K562 (cell line): ENCODE measurements around the gene B4GALT7. TPM values are rescaled to one million over a fixed set of nuclear protein-coding genes. Genes with fewer than 3 reads are reported as not detected.

Experiments
- CHD2 ChIP-seq: IDR thresholded peaks from 2 replicates; pipeline ENCODE4 v1.6.1; 2011; ENCODE audit warnings: low read depth, low read length
- E2F3 ChIP-seq: fragments of 250-450 bp; sonication (Bioruptor Pico); IDR thresholded peaks from 2 replicates; pipeline ENCODE4 v1.4.0; 2020; ENCODE audit warnings: mild to moderate bottlenecking
- EZH2 ChIP-seq: IDR thresholded peaks from 2 replicates; pipeline ENCODE4 v1.6.1; 2012; ENCODE audit warnings: low read depth, mild to moderate bottlenecking, inconsistent platforms, low read length, borderline replicate concordance
- SLC30A9 ChIP-seq: fragments of 250-450 bp; sonication (Bioruptor Pico); IDR thresholded peaks from 2 replicates; pipeline ENCODE4 v1.8.0; 2022; ENCODE audit warnings: mild to moderate bottlenecking, moderate library complexity
- SMARCC2 ChIP-seq: fragments of 450-650 bp; IDR thresholded peaks from 2 replicates; pipeline ENCODE4 v1.6.1; 2017; ENCODE audit warnings: antibody characterized with exemption, moderate library complexity, mild to moderate bottlenecking, low read depth
- ZFP36 ChIP-seq: fragments of 150-350 bp; IDR thresholded peaks from 2 replicates; pipeline ENCODE4 v1.6.1; 2018; ENCODE audit warnings: low read length, low read depth; ENCODE audit not compliant: partially characterized antibody
- ZKSCAN1 ChIP-seq: fragments of 150-350 bp; IDR thresholded peaks from 2 replicates; pipeline ENCODE4 v1.6.1; 2016; ENCODE audit warnings: low read depth, low read length
- ZNF717 ChIP-seq: fragments of 250-450 bp; sonication (Bioruptor Pico); IDR thresholded peaks from 2 replicates; pipeline ENCODE4 v1.5.0; 2021
- polyA plus RNA-seq, 8 experiments: library from polyadenylated mRNA; depleted of rRNA in 4 of 8; stranded (reverse) in 5 of 8; unstranded in 3 of 8; fragments of >200 nt; fragmentation: Nextera tagmentation in 2 of 8; fragmentation: Illumina TruSeq in 1 of 8; extraction: Ambion mirVana in 2 of 8; extraction: Trizol in 1 of 8; gene quantifications; 2 replicates each; pipeline versions ENCODE4 v1.2.1 to v1.2.3, GENCODE V29; 2011 to 2014; ENCODE audit warnings: inconsistent platforms in 1 of 8, missing spikeins in 1 of 8
- total RNA-seq, 7 experiments: library from RNA; depleted of rRNA in 6 of 7; stranded (reverse); fragments of >200 nt in 6 of 7; fragmentation: Illumina TruSeq in 2 of 7; extraction: Trizol in 2 of 7; gene quantifications; 2 replicates each; pipeline versions ENCODE4 v1.2.1 to v1.2.3, GENCODE V29; 2011 to 2021; ENCODE audit warnings: low replicate concordance in 1 of 7
- TF ChIP-seq, protein P1 (sequence below): fragments of 450-650 bp; IDR thresholded peaks from 2 replicates; pipeline ENCODE4 v1.6.1; 2018; ENCODE audit not compliant: partially characterized antibody
- TF ChIP-seq, protein P2 (sequence below): fragments of 250-450 bp; sonication (Bioruptor Pico); IDR thresholded peaks from 2 replicates; pipeline ENCODE4 v1.5.0; 2020; ENCODE audit warnings: mild to moderate bottlenecking
- TF ChIP-seq, protein P3 (sequence below): IDR thresholded peaks from 2 replicates; pipeline ENCODE4 v1.6.1; 2011; ENCODE audit warnings: borderline replicate concordance, low read depth, mild to moderate bottlenecking, moderate library complexity, low read length; ENCODE audit not compliant: insufficient read depth, poor library complexity, severe bottlenecking
- TF ChIP-seq, protein P4 (sequence below): fragments of 450-650 bp; formaldehyde crosslinking; IDR thresholded peaks from 2 replicates; pipeline ENCODE4 v1.4.0; 2020; ENCODE audit warnings: mild to moderate bottlenecking, mixed read lengths

B4GALT7 gene
- total and polyA plus RNA-seq, 9 of the 15 experiments (the other 6 are each of a cell fraction or from before 2014, with no cell fraction given): 0.34 to 17.7 (median 9.1) TPM

DNA sequence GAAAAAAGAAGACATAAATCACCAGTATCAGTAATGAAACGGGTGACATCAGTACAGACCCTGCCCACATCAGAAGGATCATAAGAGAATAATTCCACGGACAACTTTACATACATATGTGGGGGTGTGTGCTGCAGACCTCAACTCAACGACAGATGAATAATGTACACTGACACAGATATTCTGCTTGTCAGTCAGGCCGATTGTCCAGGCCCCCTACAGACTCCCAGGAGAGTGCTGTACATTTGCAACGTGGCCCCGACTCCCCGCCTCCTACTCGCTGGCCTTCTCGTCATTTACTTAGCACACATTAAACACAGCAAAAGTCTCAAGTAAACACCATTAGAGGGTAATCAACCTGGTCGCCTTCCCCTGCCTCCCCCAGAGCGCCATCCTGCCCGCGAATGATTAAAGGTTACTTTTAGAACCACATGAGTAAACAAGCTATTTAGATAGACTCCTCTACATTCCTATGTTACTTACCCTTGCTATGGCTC lies 11.5 kb upstream of the B4GALT7 start (continued):
- TF ChIP-seq, protein P1, sequence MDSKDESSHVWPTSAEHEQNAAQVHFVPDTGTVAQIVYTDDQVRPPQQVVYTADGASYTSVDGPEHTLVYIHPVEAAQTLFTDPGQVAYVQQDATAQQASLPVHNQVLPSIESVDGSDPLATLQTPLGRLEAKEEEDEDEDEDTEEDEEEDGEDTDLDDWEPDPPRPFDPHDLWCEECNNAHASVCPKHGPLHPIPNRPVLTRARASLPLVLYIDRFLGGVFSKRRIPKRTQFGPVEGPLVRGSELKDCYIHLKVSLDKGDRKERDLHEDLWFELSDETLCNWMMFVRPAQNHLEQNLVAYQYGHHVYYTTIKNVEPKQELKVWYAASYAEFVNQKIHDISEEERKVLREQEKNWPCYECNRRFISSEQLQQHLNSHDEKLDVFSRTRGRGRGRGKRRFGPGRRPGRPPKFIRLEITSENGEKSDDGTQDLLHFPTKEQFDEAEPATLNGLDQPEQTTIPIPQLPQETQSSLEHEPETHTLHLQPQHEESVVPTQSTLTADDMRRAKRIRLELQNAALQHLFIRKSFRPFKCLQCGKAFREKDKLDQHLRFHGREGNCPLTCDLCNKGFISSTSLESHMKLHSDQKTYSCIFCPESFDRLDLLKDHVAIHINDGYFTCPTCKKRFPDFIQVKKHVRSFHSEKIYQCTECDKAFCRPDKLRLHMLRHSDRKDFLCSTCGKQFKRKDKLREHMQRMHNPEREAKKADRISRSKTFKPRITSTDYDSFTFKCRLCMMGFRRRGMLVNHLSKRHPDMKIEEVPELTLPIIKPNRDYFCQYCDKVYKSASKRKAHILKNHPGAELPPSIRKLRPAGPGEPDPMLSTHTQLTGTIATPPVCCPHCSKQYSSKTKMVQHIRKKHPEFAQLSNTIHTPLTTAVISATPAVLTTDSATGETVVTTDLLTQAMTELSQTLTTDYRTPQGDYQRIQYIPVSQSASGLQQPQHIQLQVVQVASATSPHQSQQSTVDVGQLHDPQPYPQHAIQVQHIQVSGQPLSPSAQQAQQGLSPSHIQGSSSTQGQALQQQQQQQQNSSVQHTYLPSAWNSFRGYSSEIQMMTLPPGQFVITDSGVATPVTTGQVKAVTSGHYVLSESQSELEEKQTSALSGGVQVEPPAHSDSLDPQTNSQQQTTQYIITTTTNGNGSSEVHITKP: no peak
- TF ChIP-seq, protein P2, sequence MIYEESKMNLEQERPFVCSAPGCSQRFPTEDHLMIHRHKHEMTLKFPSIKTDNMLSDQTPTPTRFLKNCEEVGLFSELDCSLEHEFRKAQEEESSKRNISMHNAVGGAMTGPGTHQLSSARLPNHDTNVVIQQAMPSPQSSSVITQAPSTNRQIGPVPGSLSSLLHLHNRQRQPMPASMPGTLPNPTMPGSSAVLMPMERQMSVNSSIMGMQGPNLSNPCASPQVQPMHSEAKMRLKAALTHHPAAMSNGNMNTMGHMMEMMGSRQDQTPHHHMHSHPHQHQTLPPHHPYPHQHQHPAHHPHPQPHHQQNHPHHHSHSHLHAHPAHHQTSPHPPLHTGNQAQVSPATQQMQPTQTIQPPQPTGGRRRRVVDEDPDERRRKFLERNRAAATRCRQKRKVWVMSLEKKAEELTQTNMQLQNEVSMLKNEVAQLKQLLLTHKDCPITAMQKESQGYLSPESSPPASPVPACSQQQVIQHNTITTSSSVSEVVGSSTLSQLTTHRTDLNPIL (CRISPR knock-in tag): no peak
- no peak for TF ChIP-seq EZH2
- no peak for TF ChIP-seq E2F3 (CRISPR knock-in tag)
- no peak for TF ChIP-seq ZKSCAN1
- TF ChIP-seq ZFP36: peak; percentile 11
- TF ChIP-seq CHD2: no peak
- TF ChIP-seq, protein P3, sequence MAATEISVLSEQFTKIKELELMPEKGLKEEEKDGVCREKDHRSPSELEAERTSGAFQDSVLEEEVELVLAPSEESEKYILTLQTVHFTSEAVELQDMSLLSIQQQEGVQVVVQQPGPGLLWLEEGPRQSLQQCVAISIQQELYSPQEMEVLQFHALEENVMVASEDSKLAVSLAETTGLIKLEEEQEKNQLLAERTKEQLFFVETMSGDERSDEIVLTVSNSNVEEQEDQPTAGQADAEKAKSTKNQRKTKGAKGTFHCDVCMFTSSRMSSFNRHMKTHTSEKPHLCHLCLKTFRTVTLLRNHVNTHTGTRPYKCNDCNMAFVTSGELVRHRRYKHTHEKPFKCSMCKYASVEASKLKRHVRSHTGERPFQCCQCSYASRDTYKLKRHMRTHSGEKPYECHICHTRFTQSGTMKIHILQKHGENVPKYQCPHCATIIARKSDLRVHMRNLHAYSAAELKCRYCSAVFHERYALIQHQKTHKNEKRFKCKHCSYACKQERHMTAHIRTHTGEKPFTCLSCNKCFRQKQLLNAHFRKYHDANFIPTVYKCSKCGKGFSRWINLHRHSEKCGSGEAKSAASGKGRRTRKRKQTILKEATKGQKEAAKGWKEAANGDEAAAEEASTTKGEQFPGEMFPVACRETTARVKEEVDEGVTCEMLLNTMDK: no peak
- TF ChIP-seq, protein P4, sequence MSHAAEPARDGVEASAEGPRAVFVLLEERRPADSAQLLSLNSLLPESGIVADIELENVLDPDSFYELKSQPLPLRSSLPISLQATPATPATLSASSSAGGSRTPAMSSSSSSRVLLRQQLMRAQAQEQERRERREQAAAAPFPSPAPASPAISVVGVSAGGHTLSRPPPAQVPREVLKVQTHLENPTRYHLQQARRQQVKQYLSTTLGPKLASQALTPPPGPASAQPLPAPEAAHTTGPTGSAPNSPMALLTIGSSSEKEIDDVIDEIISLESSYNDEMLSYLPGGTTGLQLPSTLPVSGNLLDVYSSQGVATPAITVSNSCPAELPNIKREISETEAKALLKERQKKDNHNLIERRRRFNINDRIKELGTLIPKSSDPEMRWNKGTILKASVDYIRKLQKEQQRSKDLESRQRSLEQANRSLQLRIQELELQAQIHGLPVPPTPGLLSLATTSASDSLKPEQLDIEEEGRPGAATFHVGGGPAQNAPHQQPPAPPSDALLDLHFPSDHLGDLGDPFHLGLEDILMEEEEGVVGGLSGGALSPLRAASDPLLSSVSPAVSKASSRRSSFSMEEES (CRISPR knock-in tag): no peak
- no peak for TF ChIP-seq SLC30A9
- no peak for TF ChIP-seq SMARCC2
- no peak for TF ChIP-seq ZNF717 (CRISPR knock-in tag)
